Left ventricle myocardium inferior (tissue), 1 donor: Measurements from ENCODE around the gene PLA2G2E. TPM values are rescaled to one million over a fixed set of nuclear protein-coding genes. Genes with fewer than 3 reads are reported as not detected.

Experiments used
- DNase-seq: peaks from one replicate; pipeline ENCODE4 v3.0.0-alpha.2; 2020
- H3K27ac ChIP-seq: fragments of 200-600 bp; replicated peaks from 2 replicates; pipeline ENCODE4 v1.8.0; 2021
- H3K27me3 ChIP-seq: fragments of 200-600 bp; 2 replicates; pipeline ENCODE4 v1.8.0; 2021; ENCODE audit warnings: low read depth
- H3K36me3 ChIP-seq: fragments of 200-600 bp; 2 replicates; pipeline ENCODE4 v1.8.0; 2021
- H3K4me1 ChIP-seq: fragments of 200-600 bp; 2 replicates; pipeline ENCODE4 v1.8.0; 2021
- H3K4me3 ChIP-seq: fragments of 200-600 bp; 2 replicates; pipeline ENCODE4 v1.8.0; 2021; ENCODE audit warnings: mild to moderate bottlenecking, moderate library complexity
- H3K9me3 ChIP-seq: fragments of 200-600 bp; replicated peaks from 2 replicates; pipeline ENCODE4 v1.8.0; 2021
- intact Hi-C: fragments of 100-400 bp; cut with micrococcal nuclease; formaldehyde crosslinking; loops from one replicate; pipeline ENCODE4 v1.11.0; 2022
- total RNA-seq: library from RNA; stranded (reverse); fragmentation: NEBNext Ultra II Directional; extraction: Animal tissue kit (Norgen Biotek cat#: 25700); gene quantifications from one replicate; pipeline ENCODE4 v1.2.1, GENCODE V29; 2021
- TF ChIP-seq, protein P1 (sequence below): fragments of 200-600 bp; IDR thresholded peaks from 2 replicates; pipeline ENCODE4 v1.8.0; 2021; ENCODE audit warnings: antibody characterized with exemption, mild to moderate bottlenecking, borderline replicate concordance
- donor health status: DM: no; HTN: yes; CAD: no; lungs with severe emphysema.

Gene PLA2G2E
- total RNA-seq, 1 donor from 2014 or later: not detected

DNA sequence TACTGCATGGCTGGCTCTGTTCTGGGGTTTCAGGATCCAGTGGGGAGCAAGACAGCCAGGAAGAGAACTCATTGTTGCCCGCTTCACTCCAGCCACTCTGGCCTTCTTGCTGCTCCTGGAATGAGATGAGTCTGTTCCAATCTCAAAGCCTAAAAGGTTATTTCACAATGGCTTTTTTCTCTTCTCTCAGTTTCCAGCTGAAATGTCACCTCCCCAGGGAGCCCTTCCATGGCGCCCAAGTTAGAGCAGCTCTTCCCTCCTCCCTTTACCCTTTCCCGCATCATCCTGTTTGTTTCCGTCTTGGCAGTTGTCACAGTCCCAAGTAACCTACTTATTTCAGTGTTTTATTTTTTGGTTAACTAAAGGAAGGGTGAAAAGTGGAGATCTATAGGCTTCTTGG, 40.2 kb upstream of the PLA2G2E start:
- no peaks in the 10 kb centered on the region for H3K36me3 ChIP-seq
- H3K9me3 ChIP-seq: peaks cover 12% of the 10 kb centered on the region
- no peak overlapping the region for H3K4me3 ChIP-seq
- intact Hi-C loops: no loop called here
- peak; percentile 32 for DNase-seq
- TF ChIP-seq, protein P1, sequence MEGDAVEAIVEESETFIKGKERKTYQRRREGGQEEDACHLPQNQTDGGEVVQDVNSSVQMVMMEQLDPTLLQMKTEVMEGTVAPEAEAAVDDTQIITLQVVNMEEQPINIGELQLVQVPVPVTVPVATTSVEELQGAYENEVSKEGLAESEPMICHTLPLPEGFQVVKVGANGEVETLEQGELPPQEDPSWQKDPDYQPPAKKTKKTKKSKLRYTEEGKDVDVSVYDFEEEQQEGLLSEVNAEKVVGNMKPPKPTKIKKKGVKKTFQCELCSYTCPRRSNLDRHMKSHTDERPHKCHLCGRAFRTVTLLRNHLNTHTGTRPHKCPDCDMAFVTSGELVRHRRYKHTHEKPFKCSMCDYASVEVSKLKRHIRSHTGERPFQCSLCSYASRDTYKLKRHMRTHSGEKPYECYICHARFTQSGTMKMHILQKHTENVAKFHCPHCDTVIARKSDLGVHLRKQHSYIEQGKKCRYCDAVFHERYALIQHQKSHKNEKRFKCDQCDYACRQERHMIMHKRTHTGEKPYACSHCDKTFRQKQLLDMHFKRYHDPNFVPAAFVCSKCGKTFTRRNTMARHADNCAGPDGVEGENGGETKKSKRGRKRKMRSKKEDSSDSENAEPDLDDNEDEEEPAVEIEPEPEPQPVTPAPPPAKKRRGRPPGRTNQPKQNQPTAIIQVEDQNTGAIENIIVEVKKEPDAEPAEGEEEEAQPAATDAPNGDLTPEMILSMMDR: no peak
- peaks cover 4% of the 10 kb centered on the region for H3K4me1 ChIP-seq
- H3K27ac ChIP-seq: peak overlapping the region; percentile 51
- peaks cover 51% of the 10 kb centered on the region for H3K27me3 ChIP-seq

DNA sequence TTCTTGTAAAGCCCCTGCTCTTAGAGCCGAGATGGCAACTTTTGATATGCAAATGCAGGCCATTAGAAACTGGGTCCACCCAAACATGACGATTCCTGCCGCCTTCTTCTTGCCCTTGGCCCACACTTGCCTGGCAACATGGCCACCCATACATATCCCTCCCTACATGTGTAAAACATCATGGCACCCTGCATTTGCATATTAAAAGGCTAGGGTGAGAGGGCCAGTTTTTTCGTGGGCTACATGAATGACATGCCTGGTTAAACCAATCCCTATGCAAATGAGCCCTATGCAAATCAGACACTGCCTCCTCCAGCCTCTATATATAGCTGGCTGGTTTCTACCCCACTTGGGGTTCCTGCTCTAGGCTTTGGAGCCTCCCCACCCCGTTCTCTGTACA, 37.2 kb upstream of the PLA2G2E start:
- H3K27me3 ChIP-seq: peaks cover 74% of the 10 kb centered on the region
- H3K4me1 ChIP-seq: no peaks in the 10 kb centered on the region
- no peaks in the 10 kb centered on the region for H3K36me3 ChIP-seq
- intact Hi-C loops: no loop called here
- no peak overlapping the region for H3K27ac ChIP-seq
- H3K4me3 ChIP-seq: no peak overlapping the region
- TF ChIP-seq, protein P1: no peak
- DNase-seq: no peak
- H3K9me3 ChIP-seq: peaks cover 12% of the 10 kb centered on the region

DNA sequence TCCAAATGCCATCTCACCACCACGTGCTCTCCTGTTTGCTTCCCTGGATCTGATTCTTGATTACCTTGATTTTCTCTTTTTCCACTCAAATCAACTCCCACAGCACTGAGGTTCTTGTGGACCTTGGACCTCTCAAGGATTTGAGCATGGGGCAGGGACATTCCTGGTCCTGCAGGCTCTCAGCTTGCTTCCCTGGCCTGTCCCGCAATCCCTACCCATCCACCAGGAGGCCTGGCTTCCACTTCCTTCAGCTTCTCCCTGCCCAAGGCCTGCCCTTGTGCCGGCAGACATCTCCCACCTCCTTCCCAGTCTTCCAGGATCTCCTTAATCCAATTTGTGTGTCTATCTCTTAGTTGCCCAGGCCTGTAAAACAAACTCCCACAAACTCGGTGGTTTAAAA, 34.4 kb upstream of the PLA2G2E start:
- H3K4me3 ChIP-seq: no peak overlapping the region
- intact Hi-C loops: no loop called here
- H3K27me3 ChIP-seq: peaks cover 86% of the 10 kb centered on the region
- no peak for DNase-seq
- H3K36me3 ChIP-seq: no peaks in the 10 kb centered on the region
- H3K9me3 ChIP-seq: peaks cover 5% of the 10 kb centered on the region
- TF ChIP-seq, protein P1: no peak
- no peak overlapping the region for H3K27ac ChIP-seq
- H3K4me1 ChIP-seq: no peaks in the 10 kb centered on the region

DNA sequence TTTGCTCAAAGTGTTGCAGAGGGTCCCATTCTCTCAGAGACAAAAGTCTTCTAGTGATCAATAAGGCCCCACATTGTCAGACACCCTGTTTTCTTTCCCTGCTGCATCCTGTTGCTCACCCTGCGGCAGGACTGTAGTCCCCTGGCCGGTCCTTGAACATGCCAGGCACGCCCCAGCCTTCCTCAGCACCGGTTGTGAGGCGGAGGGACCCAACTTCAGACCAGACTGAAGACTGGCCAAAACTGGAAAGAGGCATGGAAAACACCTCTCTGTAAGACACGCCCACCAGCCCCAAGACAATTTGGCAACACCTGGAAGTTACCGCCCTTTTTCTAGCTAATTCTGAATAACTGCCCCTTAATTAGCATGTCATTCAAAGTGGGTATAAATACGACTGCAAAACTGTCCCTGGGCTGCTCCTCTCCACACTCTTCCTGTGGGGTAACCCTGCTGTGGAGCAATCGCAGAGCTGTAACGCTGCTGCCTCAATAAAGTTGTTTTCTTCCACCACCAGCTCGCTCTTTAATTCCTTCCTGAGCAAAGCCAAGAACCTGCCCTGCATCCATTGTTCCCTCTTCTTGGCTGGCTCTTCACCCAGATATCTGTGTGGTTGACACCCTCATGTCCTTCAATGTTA, 32.2 kb upstream of the PLA2G2E start:
- DNase-seq: no peak
- no peak overlapping the region for H3K4me3 ChIP-seq
- H3K27me3 ChIP-seq: peaks cover 86% of the 10 kb centered on the region
- no peak overlapping the region for H3K27ac ChIP-seq
- no peaks in the 10 kb centered on the region for H3K36me3 ChIP-seq
- no peaks in the 10 kb centered on the region for H3K4me1 ChIP-seq
- intact Hi-C loops: no loop called here
- TF ChIP-seq, protein P1: no peak
- peaks cover 5% of the 10 kb centered on the region for H3K9me3 ChIP-seq

DNA sequence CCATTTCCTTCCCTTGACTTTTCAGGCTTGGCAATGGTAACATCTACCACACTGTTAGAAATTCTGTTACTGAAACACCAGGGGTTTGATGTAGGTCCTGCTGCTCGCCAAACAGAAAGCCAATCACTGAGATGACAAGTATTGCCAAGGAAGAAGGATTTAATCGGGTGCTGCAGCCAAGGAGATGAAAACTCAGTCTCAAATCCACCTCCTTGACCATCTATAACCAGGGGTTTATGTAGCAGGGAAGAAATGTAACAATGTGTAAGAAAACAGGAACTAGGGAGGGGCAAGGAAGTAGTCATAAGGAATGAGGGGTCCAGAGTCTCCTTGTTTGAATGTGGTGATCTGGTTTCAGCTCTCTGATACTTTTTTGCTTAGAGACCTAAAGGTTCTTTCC, 30.6 kb upstream of the PLA2G2E start:
- DNase-seq: no peak
- H3K36me3 ChIP-seq: no peaks in the 10 kb centered on the region
- peaks cover 89% of the 10 kb centered on the region for H3K27me3 ChIP-seq
- H3K4me1 ChIP-seq: no peaks in the 10 kb centered on the region
- peaks cover 5% of the 10 kb centered on the region for H3K9me3 ChIP-seq
- TF ChIP-seq, protein P1: no peak
- no peak overlapping the region for H3K4me3 ChIP-seq
- intact Hi-C loops: no loop called here
- H3K27ac ChIP-seq: no peak overlapping the region
